ENCODE measurements around the gene CCDC50. TPM values are rescaled to one million over a fixed set of nuclear protein-coding genes. Genes with fewer than 3 reads are reported as not detected.

Gene CCDC50
- total RNA-seq, 1 experiment from 2014 or later = 124 TPM

GRCh38 chr3:191369616-191370010, 40.4 kb downstream of the CCDC50 start:
- TF ChIP-seq CTCF (IDR thresholded peaks at IDR 0.05; ENCODE audit: unreplicated experiment) = no peak
- H3K9me3 Mint-ChIP-seq (ENCODE audit: low read depth, unreplicated experiment) = no peaks in the 10 kb centered on the region
- H3K27me3 Mint-ChIP-seq (ENCODE audit: unreplicated experiment) = no peaks in the 10 kb centered on the region
- CTCF ChIA-PET = no interaction called here
- DNase-seq = no peak
- H3K4me3 Mint-ChIP-seq (ENCODE audit: low read depth, unreplicated experiment) = no peak overlapping the region
- peaks cover 5% of the 10 kb centered on the region for H3K4me1 Mint-ChIP-seq (ENCODE audit: low read depth, unreplicated experiment)
- no TSS peak for BruUV-seq (replicated peaks)
- intact Hi-C loops (cut with micrococcal nuclease; ENCODE audit: unreplicated experiment) = no loop called here
- no peak overlapping the region for H3K27ac Mint-ChIP-seq (ENCODE audit: unreplicated experiment)
- peaks cover 37% of the 10 kb centered on the region for H3K36me3 Mint-ChIP-seq (ENCODE audit: insufficient read depth, unreplicated experiment)

DNA sequence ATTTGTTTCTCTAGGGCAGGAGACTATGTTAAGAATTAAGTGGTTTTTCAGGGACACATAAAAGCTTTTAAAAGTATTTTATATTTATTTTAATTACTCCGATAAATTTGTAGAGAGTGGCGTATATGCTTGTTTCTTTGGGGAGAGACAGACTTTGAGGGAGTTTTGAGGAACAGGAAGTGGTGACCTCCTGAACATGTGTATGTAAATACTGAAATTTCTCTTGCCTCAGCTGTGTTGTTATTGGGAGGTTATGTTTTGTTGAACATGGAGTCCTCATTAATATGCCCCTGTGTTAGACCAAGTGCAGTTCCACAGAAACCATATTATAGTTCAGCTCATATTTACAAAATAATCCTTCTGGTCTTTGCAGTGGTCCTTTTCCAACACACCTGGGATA, 42.9 kb downstream of the CCDC50 start:
- intact Hi-C loops (cut with micrococcal nuclease; ENCODE audit: unreplicated experiment) = no loop called here

DNA sequence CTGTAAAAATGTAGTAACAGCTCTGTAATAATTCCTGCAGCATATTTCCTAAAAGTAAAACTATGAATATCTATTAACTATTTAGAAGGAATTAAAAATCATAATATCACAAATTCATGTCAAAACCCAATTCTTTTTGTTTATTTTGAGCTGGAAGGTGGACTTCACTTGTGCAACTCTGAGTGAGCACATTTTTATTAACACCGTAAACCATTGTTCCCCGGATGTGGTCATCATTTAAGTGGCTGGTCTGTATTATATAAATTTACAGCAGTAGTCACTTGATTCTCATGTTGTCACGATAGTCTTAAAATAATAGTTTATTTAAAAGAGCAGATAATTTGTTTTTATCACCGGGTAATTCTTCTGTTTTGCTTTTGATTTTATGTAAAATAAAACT, 44.1 kb downstream of the CCDC50 start:
- Mint-ChIP-seq H3K27ac (ENCODE audit: unreplicated experiment) (no peak overlapping the region), H3K36me3 (ENCODE audit: insufficient read depth, unreplicated experiment) (peaks cover 34% of the 10 kb centered on the region), H3K4me1 (ENCODE audit: low read depth, unreplicated experiment) (no peaks in the 10 kb centered on the region), H3K9me3 (ENCODE audit: low read depth, unreplicated experiment) (no peaks in the 10 kb centered on the region), H3K27me3 (ENCODE audit: unreplicated experiment) (no peaks in the 10 kb centered on the region), H3K4me3 (ENCODE audit: low read depth, unreplicated experiment) (no peak overlapping the region)
- no peak for DNase-seq
- no TSS peak for BruUV-seq (replicated peaks)
- TF ChIP-seq CTCF (IDR thresholded peaks at IDR 0.05; ENCODE audit: unreplicated experiment) = no peak
- CTCF ChIA-PET = no interaction called here
- intact Hi-C loops (cut with micrococcal nuclease; ENCODE audit: unreplicated experiment) = no loop called here

More for the DNA sequence above, 42.9 kb downstream of the CCDC50 start:
- no peak for TF ChIP-seq CTCF (IDR thresholded peaks at IDR 0.05; ENCODE audit: unreplicated experiment)
- no peak for DNase-seq
- Mint-ChIP-seq H3K4me1 (ENCODE audit: low read depth, unreplicated experiment) (no peaks in the 10 kb centered on the region), H3K9me3 (ENCODE audit: low read depth, unreplicated experiment) (no peaks in the 10 kb centered on the region), H3K27me3 (ENCODE audit: unreplicated experiment) (no peaks in the 10 kb centered on the region), H3K36me3 (ENCODE audit: insufficient read depth, unreplicated experiment) (peaks cover 34% of the 10 kb centered on the region), H3K27ac (ENCODE audit: unreplicated experiment) (no peak overlapping the region), H3K4me3 (ENCODE audit: low read depth, unreplicated experiment) (no peak overlapping the region)
- CTCF ChIA-PET = no interaction called here
- no TSS peak for BruUV-seq (replicated peaks)

- H3K4me3 Mint-ChIP-seq (ENCODE audit: low read depth, unreplicated experiment) = no peak overlapping the region
- intact Hi-C loops (cut with micrococcal nuclease; ENCODE audit: unreplicated experiment) = no loop called here
Observed at GRCh38 chr3:191376516-191377141, 47.4 kb downstream of the CCDC50 start.

More at GRCh38 chr3:191376516-191377141, 47.4 kb downstream of the CCDC50 start:
- CTCF ChIA-PET = interaction anchor here (0.6 kb wide), 1 partner anchor 1034 kb away, joined by 7 read pairs; no protein-coding TSS in a partner anchor
- no peak overlapping the region for H3K27ac Mint-ChIP-seq (ENCODE audit: unreplicated experiment)
- no peak for DNase-seq
- TF ChIP-seq CTCF (IDR thresholded peaks at IDR 0.05; ENCODE audit: unreplicated experiment) = no peak
- H3K36me3 Mint-ChIP-seq (ENCODE audit: insufficient read depth, unreplicated experiment) = peaks cover 25% of the 10 kb centered on the region
- no peaks in the 10 kb centered on the region for H3K27me3 Mint-ChIP-seq (ENCODE audit: unreplicated experiment)
- BruUV-seq (replicated peaks) = no TSS peak
- H3K4me1 Mint-ChIP-seq (ENCODE audit: low read depth, unreplicated experiment) = peaks cover 5% of the 10 kb centered on the region
- H3K9me3 Mint-ChIP-seq (ENCODE audit: low read depth, unreplicated experiment) = no peaks in the 10 kb centered on the region
